Measurements from ENCODE around the gene AAMP. TPM values are rescaled to one million over a fixed set of nuclear protein-coding genes. Genes with fewer than 3 reads are reported as not detected.
"Not testable (repeated sequence)": the region's sequence is repeated elsewhere in the genome, so short reads cannot be mapped to it uniquely, and the experiment has no call there.

Gene AAMP
- total RNA-seq, 2 donors from 2014 or later = 89.2 to 97.2 TPM

GRCh38 chr2:218313356-218313755 lies 43.4 kb upstream of the AAMP start:
- WGBS, 2 experiments (ENCODE audit: insufficient coverage in 1 of 2, insufficient read length in 1 of 2) = 93 to 100% methylated on average over 1 of the region's 1 CpG
- Mint-ChIP-seq H3K27me3 (ENCODE audit: insufficient read depth) (no peaks in the 10 kb centered on the region), H3K4me1 (peaks cover 23% of the 10 kb centered on the region), H3K27ac (no peak overlapping the region), H3K4me3 (no peak overlapping the region), H3K36me3 (ENCODE audit: low read depth) (no peaks in the 10 kb centered on the region), H3K9me3 (no peaks in the 10 kb centered on the region)
- Histone ChIP-seq H3K27me3 (ENCODE audit: control insufficient read depth, insufficient read depth, low read length, poor library complexity, severe bottlenecking) (no peaks in the 10 kb centered on the region), H3K9ac (ENCODE audit: extremely low read depth, low read length, poor library complexity, severe bottlenecking) (no peak overlapping the region), H3K4me1 (ENCODE audit: control insufficient read depth, insufficient read depth, low read length) (no peaks in the 10 kb centered on the region), H3K36me3 (ENCODE audit: control insufficient read depth, insufficient read depth, low read length) (no peaks in the 10 kb centered on the region), H3K4me3 (ENCODE audit: low read length) (no peak overlapping the region), H3K27ac (ENCODE audit: low read depth, low read length) (no peak overlapping the region), H3K9me3 (ENCODE audit: control insufficient read depth, low read length) (no peaks in the 10 kb centered on the region)
- TF ChIP-seq CTCF (conservative IDR thresholded peaks at IDR 0.05) = no peak
- DNase-seq = no peak

- no peak overlapping the region for H3K4me3 Mint-ChIP-seq
- no peaks in the 10 kb centered on the region for H3K27me3 Mint-ChIP-seq (ENCODE audit: insufficient read depth)
- no peak for DNase-seq
- H3K27ac ChIP-seq (ENCODE audit: low read depth, low read length) = no peak overlapping the region
- H3K9me3 Mint-ChIP-seq = no peaks in the 10 kb centered on the region
- no peaks in the 10 kb centered on the region for H3K9me3 ChIP-seq (ENCODE audit: control insufficient read depth, low read length)
- no peak overlapping the region for H3K9ac ChIP-seq (ENCODE audit: extremely low read depth, low read length, poor library complexity, severe bottlenecking)
- H3K27me3 ChIP-seq (ENCODE audit: control insufficient read depth, insufficient read depth, low read length, poor library complexity, severe bottlenecking) = no peaks in the 10 kb centered on the region
- H3K4me1 Mint-ChIP-seq = peaks cover 27% of the 10 kb centered on the region
- no peak for TF ChIP-seq CTCF (conservative IDR thresholded peaks at IDR 0.05)
- no peaks in the 10 kb centered on the region for H3K36me3 Mint-ChIP-seq (ENCODE audit: low read depth)
- H3K27ac Mint-ChIP-seq = peak overlapping the region; percentile 78
- 73% methylated on average over 2 of the region's 2 CpGs; no CpG with 5 or more reads in 1 of the 2 experiments for WGBS, 2 experiments (ENCODE audit: insufficient coverage in 1 of 2, insufficient read length in 1 of 2)
- H3K36me3 ChIP-seq (ENCODE audit: control insufficient read depth, insufficient read depth, low read length) = no peaks in the 10 kb centered on the region
- no peaks in the 10 kb centered on the region for H3K4me1 ChIP-seq (ENCODE audit: control insufficient read depth, insufficient read depth, low read length)
- H3K4me3 ChIP-seq (ENCODE audit: low read length) = no peak overlapping the region
Observed at GRCh38 chr2:218312267-218312756, 42.4 kb upstream of the AAMP start.

GRCh38 chr2:218311541-218312266 lies 41.8 kb upstream of the AAMP start:
- Mint-ChIP-seq H3K4me1 (peaks cover 24% of the 10 kb centered on the region), H3K27ac (peak overlapping the region; percentile 78)
- H3K4me1 ChIP-seq (ENCODE audit: control insufficient read depth, insufficient read depth, low read length); H3K4me3 Mint-ChIP-seq; H3K4me3 ChIP-seq (ENCODE audit: low read length); H3K27me3 ChIP-seq (ENCODE audit: control insufficient read depth, insufficient read depth, low read length, poor library complexity, severe bottlenecking); H3K27me3 Mint-ChIP-seq (ENCODE audit: insufficient read depth); H3K36me3 ChIP-seq (ENCODE audit: control insufficient read depth, insufficient read depth, low read length); H3K9me3 ChIP-seq (ENCODE audit: control insufficient read depth, low read length); H3K36me3 Mint-ChIP-seq (ENCODE audit: low read depth); H3K9me3 Mint-ChIP-seq: not testable (repeated sequence)
- DNase-seq = peak; percentile 48
- WGBS, 2 experiments (ENCODE audit: insufficient coverage in 1 of 2, insufficient read length in 1 of 2) = 84 to 87% methylated on average over 4 to 11 of the region's 11 CpGs
- Histone ChIP-seq H3K9ac (ENCODE audit: extremely low read depth, low read length, poor library complexity, severe bottlenecking) (peak overlapping the region; percentile 18), H3K27ac (ENCODE audit: low read depth, low read length) (peak overlapping the region; percentile 72)

Measured in endodermal cell (in vitro differentiated cells).